ENCODE measurements around the gene FLYWCH2.

The FLYWCH2 gene

GRCh38 chr16:2881783-2882649 lies 999 bp upstream of the FLYWCH2 start:
- peak; percentile 63 for DNase-seq (ENCODE audit: low spot score)

GRCh38 chr16:2883458-2883908 lies 468 bp downstream of the FLYWCH2 start:
- no peak for DNase-seq (ENCODE audit: low spot score)

DNA sequence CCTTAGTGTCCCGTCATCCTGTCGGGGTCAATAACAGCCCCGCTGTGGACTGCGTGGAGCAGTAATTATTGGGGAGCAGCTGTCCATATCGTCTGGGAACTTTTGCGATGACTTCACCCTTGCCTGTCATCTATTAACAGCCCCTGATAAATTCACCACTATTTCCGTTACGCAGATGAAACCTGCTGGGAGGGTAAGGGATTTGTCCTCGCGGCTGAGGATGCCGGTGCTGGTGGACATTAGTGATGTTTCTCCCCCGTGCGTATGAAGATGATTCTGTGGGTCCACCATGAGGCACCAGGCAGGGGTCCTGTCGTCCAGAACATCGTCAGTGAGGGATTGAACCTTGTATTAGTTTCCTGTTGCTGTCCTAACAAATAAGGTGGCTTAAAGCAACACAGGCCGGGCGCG lies 1.0 kb downstream of the FLYWCH2 start:
- DNase-seq (ENCODE audit: low spot score): no peak

DNA sequence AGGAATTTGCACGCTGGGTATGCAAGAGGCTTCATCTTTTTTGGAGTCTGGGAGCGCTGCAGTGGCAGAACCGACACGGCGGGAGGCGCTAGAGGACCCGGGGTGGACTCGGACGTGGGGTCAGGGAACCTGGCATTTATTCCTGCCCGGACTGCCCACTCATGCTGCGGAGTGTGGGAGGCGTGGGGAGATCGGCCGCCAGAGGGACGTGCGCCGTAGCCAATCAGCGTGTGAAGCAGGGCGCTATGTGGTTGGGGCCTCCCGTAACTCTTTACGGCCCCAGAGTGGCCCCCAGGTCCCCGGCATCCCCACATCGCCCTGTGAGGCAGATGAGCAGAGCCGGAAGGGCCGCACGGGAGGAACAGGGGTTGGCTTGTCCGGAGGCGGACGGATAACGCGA lies 11.2 kb downstream of the FLYWCH2 start:
- no peak for DNase-seq (ENCODE audit: low spot score)

DNA sequence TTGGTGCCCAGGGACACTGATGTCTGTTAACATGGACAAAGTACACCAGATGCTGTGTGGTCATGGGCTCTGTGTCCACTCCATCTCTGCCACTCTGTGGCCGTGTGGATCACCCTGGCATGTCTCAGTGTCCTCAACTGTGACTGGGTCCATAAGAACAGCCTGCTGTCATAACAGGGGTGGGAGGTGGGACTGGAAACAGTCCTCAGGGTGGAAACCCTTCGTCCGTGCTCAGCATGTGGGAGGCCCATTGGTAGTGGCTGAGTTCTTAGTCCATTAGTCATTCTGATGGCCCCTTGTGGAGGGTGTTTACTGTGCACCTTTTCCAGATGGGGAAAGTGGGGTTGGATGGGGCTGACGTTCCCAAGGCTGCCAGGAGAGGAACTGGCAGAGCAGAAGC lies 12.8 kb downstream of the FLYWCH2 start:
- DNase-seq (ENCODE audit: low spot score): no peak

GRCh38 chr16:2896480-2897010 lies 13.5 kb downstream of the FLYWCH2 start:
- DNase-seq (ENCODE audit: low spot score): no peak

- no peak for DNase-seq (ENCODE audit: low spot score)
Measured at GRCh38 chr16:2897110-2897509, 14.1 kb downstream of the FLYWCH2 start.

DNA sequence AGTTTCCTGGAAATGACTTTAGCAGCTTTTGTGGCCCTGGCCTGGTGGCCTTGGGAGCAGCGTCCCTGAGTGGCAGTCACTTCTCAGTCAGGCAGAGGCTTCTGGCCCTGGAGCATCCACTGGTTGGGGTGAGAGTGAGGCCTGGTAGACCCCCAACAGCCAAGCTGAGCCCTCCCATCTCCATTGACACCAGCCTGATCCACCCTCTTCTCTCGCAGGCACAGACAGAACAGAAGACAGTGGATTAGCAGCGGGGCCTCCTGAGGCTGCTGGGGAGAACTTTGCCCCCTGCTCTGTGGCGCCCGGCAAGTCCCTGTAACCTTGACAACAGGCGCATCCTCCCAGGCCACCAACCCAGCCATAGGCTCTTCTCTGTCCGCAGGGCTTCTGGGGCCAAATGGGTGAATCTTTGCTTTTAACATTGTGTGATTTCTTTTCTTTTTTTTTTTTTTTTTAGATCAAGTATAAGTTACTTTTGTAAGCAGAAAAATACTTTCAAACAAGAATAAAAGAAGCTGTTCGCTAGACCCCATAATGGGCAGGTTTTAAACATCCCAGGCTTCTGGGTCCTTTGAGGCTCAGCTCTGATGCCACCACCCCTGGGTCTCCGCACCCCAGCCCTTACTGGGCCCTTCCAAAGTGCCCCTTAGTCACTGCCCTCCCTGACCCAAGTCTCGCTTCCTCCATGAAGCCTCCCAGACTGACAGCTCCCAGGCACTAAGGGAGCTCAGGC lies 16.0 kb downstream of the FLYWCH2 start:
- no peak for DNase-seq (ENCODE audit: low spot score)

GRCh38 chr16:2899564-2900072 lies 16.6 kb downstream of the FLYWCH2 start:
- DNase-seq (ENCODE audit: low spot score): no peak

DNA sequence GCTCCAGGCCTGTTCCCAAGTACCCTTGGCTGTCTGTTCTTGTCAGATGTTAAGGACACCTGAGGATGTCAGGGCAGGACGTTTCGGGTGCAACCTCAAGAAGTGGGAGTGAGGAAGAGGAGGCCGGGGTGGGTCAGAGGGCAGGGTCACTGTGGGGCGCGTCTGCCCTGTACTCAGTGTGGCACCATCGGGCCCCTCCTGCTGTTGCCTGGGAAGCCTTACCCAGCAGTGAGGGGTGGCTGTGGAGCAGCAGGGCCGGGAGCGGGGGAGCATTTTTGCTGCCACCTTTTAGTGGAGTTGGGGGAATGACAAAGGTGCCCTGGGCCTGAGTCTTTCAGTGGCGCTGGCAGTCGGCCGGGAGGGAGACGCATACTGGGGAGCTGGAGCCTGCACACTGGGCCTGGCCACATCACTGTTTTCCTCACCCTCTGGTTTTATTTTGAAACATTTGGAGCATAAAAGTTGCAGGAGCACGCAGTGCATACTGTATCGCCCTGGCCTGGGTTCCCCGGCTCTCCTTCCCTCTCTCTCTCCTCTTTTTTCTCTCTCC lies 17.6 kb downstream of the FLYWCH2 start:
- DNase-seq (ENCODE audit: low spot score): no peak

- DNase-seq (ENCODE audit: low spot score): no peak
Measured at GRCh38 chr16:2902337-2903130, 19.5 kb downstream of the FLYWCH2 start.

DNA sequence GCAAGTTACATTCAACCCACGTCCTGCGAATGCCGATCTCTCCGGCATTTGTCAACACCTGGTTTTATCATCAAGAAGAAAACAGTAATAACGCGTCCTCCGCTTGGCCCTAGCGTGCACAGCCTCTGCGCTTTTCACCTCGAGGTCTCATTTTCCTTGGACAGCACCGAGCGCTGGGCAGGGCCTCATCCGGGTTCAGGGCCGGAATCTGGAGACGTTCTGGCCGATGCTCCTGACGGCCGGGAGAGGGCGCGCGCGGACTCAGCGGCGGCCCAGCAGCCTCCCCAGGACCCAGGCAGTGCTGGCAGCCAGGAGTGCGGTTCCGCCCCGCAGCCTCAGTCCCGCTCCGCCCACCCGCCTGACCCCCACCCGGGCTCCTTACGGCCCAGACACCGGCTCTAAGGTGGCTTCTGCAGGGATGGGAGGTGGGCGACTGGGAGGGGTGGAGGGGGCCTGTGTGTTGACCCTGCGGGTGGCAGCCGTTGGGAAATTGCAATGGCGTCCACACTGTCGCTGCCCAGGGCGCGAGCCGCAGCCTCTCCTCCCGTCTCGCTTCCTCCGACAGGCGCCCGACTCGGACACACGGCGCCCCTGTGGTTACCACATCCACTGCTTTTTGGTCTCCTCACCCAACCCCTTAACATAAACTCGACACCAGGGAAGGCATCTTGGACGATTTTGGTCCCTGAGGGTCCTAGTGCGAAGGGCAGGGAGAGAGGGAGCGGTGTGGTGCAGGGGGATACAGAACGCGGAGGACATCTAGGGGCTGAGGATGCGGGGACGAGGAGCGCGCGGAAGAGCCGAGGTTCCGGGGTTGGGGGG lies 21.3 kb downstream of the FLYWCH2 start:
- peak; percentile 81 for DNase-seq (ENCODE audit: low spot score)

GRCh38 chr16:2904922-2905240 lies 21.9 kb downstream of the FLYWCH2 start:
- DNase-seq (ENCODE audit: low spot score): no peak

DNA sequence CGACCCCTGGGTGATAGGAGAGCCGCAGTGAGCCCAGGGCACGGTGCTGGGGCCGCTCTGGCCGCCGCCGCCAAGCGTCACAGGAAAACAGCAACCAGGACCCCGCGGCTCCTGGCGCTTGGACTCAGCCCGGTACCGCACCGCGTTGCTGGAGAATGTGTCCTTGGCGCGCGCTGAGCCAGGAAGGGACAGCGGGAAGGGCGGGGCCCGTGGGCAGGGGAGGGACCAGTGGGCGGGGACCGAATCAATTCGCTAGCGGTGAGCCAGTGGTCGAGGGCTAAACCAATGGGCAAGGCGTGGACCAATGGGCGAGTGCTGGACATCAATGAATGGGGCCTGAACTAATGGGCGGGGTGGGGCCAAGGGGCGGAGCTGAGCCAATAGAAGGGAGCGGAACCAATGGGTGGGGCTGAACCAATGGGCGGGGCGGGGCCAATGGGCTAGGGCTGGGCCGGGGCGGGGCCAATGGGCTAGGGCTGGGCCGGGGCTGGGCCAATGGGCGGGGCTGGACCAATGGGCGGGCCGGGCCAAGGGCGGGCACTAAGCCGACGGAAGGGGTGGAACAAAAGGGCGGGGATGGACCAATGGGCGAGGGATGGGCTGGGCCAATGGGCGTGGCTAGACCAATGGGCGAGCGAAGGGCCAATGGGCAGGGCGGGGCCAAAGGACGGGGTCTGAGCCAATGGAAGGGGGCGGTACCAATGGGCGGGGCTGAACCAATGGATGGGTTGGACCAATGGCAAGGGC lies 22.4 kb downstream of the FLYWCH2 start:
- peak; percentile 99 for DNase-seq (ENCODE audit: low spot score)

- no peak for DNase-seq (ENCODE audit: low spot score)
Measured at GRCh38 chr16:2905988-2906387, 23.0 kb downstream of the FLYWCH2 start.

- peak; percentile 28 for DNase-seq (ENCODE audit: low spot score)
Measured at GRCh38 chr16:2907084-2907753, 24.2 kb downstream of the FLYWCH2 start.

- DNase-seq (ENCODE audit: low spot score): no peak
Measured at GRCh38 chr16:2910441-2910969, 27.5 kb downstream of the FLYWCH2 start.

GRCh38 chr16:2911638-2912329 lies 28.8 kb downstream of the FLYWCH2 start, which contains the start of gene FLYWCH1:
Gene FLYWCH1, plus strand, starts transcription at chr16:2911931. Its CDS starts 17,755 bp downstream, at chr16:2929686.
- DNase-seq (ENCODE audit: low spot score): peak; percentile 95
